Esophagus squamous epithelium (tissue), 4 donors: ENCODE results near the gene SIRPA.

Source experiments
- POLR2A ChIP-seq, 4 donors: fragments of 450-650 bp; IDR thresholded peaks; one replicate each; pipeline ENCODE4 v1.6.1; 2017; ENCODE audit warnings: antibody characterized with exemption in 4 of 4, mild to moderate bottlenecking in 4 of 4, moderate library complexity in 3 of 4
- TF ChIP-seq, protein P1 (sequence below), 6 experiments: fragments of 450-650 bp in 4 of 6; fragments of 200-600 bp in 2 of 6; sonication (generic) in 2 of 6; IDR thresholded peaks; one replicate each; pipeline ENCODE4 v1.5.1; 2016 to 2019; ENCODE audit warnings: antibody characterized with exemption in 6 of 6, mild to moderate bottlenecking in 4 of 6, moderate library complexity in 4 of 6

GRCh38 chr20:1876975-1877608 lies 18.1 kb upstream of the SIRPA start:
- TF ChIP-seq POLR2A (IDR thresholded peaks at IDR 0.05) = no peak
- TF ChIP-seq, protein P1, sequence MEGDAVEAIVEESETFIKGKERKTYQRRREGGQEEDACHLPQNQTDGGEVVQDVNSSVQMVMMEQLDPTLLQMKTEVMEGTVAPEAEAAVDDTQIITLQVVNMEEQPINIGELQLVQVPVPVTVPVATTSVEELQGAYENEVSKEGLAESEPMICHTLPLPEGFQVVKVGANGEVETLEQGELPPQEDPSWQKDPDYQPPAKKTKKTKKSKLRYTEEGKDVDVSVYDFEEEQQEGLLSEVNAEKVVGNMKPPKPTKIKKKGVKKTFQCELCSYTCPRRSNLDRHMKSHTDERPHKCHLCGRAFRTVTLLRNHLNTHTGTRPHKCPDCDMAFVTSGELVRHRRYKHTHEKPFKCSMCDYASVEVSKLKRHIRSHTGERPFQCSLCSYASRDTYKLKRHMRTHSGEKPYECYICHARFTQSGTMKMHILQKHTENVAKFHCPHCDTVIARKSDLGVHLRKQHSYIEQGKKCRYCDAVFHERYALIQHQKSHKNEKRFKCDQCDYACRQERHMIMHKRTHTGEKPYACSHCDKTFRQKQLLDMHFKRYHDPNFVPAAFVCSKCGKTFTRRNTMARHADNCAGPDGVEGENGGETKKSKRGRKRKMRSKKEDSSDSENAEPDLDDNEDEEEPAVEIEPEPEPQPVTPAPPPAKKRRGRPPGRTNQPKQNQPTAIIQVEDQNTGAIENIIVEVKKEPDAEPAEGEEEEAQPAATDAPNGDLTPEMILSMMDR (IDR thresholded peaks at IDR 0.05) = no peak
